Fibroblast of lung (primary cell): ENCODE data around the gene MAGI2. TPM values are rescaled to one million over a fixed set of nuclear protein-coding genes. Genes with fewer than 3 reads are reported as not detected.

Source experiments
- DNase-seq, 2 donors: peaks; one replicate each; pipeline versions ENCODE4 v3.0.0 to v3.0.0-alpha.2; 2010; ENCODE audit warnings: low read depth in 2 of 2
- H2AFZ ChIP-seq: 2 replicates; pipeline ENCODE4 v1.5.1; 2012; ENCODE audit warnings: low read length, control low read depth, inconsistent platforms
- H3K27ac ChIP-seq: 2 replicates; pipeline ENCODE4 v1.5.1; 2011; ENCODE audit warnings: low read length, control low read depth; ENCODE audit not compliant: insufficient read depth
- H3K27me3 ChIP-seq: 2 replicates; pipeline ENCODE4 v1.5.1; 2011; ENCODE audit warnings: mild to moderate bottlenecking, low read length; ENCODE audit not compliant: control insufficient read depth, insufficient read depth
- H3K36me3 ChIP-seq: 2 replicates; pipeline ENCODE4 v1.5.1; 2011; ENCODE audit warnings: low read length; ENCODE audit not compliant: control insufficient read depth, insufficient read depth
- H3K4me1 ChIP-seq: 2 replicates; pipeline ENCODE4 v1.5.1; 2011; ENCODE audit warnings: low read length; ENCODE audit not compliant: control insufficient read depth, insufficient read depth; ENCODE audit errors: extremely low read depth
- H3K4me2 ChIP-seq: 2 replicates; pipeline ENCODE4 v1.5.1; 2011; ENCODE audit warnings: low read length, control low read depth; ENCODE audit not compliant: insufficient read depth; ENCODE audit errors: extremely low read depth
- H3K4me3 ChIP-seq, 4 experiments: fragments of 200-600 bp in 1 of 4; sonication (generic) in 1 of 4; replicated peaks in 1 of 4; 2 replicates each; pipeline ENCODE4 v1.5.1; 2011 to 2016; ENCODE audit warnings: low read length in 4 of 4, low read depth in 3 of 4, mild to moderate bottlenecking in 3 of 4, control low read depth in 2 of 4, inconsistent platforms in 1 of 4, mixed read lengths in 1 of 4; ENCODE audit not compliant: insufficient read depth in 1 of 4; ENCODE audit errors: control extremely low read depth in 1 of 4
- H3K79me2 ChIP-seq: 2 replicates; pipeline ENCODE4 v1.5.1; 2012; ENCODE audit warnings: mild to moderate bottlenecking, low read length, inconsistent platforms; ENCODE audit not compliant: control insufficient read depth, insufficient read depth
- H3K9ac ChIP-seq: 2 replicates; pipeline ENCODE4 v1.5.1; 2011; ENCODE audit warnings: mild to moderate bottlenecking, low read length, control low read depth; ENCODE audit not compliant: insufficient read depth
- H3K9me3 ChIP-seq: 2 replicates; pipeline ENCODE4 v1.5.1; 2012; ENCODE audit warnings: low read depth, low read length; ENCODE audit not compliant: control insufficient read depth, insufficient read depth
- H4K20me1 ChIP-seq: 2 replicates; pipeline ENCODE4 v1.5.1; 2011; ENCODE audit warnings: low read length; ENCODE audit not compliant: control insufficient read depth, insufficient read depth; ENCODE audit errors: extremely low read depth
- EZH2 ChIP-seq: IDR thresholded peaks from 2 replicates; pipeline ENCODE4 v1.5.1; 2012; ENCODE audit warnings: low read length, control low read depth, mild to moderate bottlenecking; ENCODE audit errors: missing control alignments
- polyA plus RNA-seq, 2 donors: library from polyadenylated mRNA; depleted of rRNA in 1 of 2; stranded (reverse) in 1 of 2; unstranded in 1 of 2; fragments of >200 nt; gene quantifications; 2 replicates each; pipeline ENCODE4 v1.2.1, GENCODE V29; 2011 to 2012; ENCODE audit warnings: missing spikeins in 1 of 2
- total RNA-seq: library from RNA; depleted of rRNA; stranded (reverse); fragments of >200 nt; gene quantifications from 2 replicates; pipeline ENCODE4 v1.2.1, GENCODE V29; 2014
- TF ChIP-seq, protein P1 (sequence below), 2 donors: IDR thresholded peaks in 1 of 2; conservative IDR thresholded peaks in 1 of 2; 1 replicate in 1 of 2; 2 replicates in 1 of 2; pipeline ENCODE4 v1.5.1; 2011 to 2012; ENCODE audit warnings: low read length in 2 of 2, control low read depth in 1 of 2, inconsistent platforms in 1 of 2, low read depth in 1 of 2, mild to moderate bottlenecking in 1 of 2

MAGI2 gene
- total and polyA plus RNA-seq, 2 donors (not counting 1 experiment from before 2014, with no cell fraction given), result 1.8 to 17.0 TPM

DNA sequence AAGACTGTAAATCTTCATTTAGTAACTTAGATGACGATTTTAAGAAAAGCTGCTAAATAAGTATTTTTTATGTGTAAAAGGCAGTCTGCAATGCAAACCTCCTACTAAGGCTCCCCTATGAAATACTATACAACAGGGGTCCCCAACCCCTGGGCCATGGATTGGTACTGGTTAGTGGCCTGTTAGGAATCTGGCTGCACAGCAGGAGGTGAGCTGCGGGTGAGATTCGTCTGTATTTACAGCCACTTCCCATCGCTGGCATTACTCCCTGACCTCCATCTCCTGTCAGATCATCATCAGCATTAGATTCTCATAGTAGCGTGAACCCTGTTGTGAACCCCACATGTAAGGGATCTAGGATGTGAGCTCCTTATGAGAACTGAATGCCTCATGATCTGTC is 580.4 kb downstream of the MAGI2 start:
- H3K27me3 ChIP-seq, result no peaks in the 10 kb centered on the region
- no peaks in the 10 kb centered on the region for H3K4me1 ChIP-seq
- DNase-seq, result no peak
- H3K4me2 ChIP-seq, result no peak overlapping the region
- no peak overlapping the region for H3K9ac ChIP-seq
- no peaks in the 10 kb centered on the region for H3K9me3 ChIP-seq
- H3K79me2 ChIP-seq, result no peaks in the 10 kb centered on the region
- no peaks in the 10 kb centered on the region for H3K36me3 ChIP-seq
- H2AFZ ChIP-seq, result no peak overlapping the region
- no peak overlapping the region for H3K4me3 ChIP-seq
- no peaks in the 10 kb centered on the region for H4K20me1 ChIP-seq
- H3K27ac ChIP-seq, result no peak overlapping the region
- TF ChIP-seq, protein P1, sequence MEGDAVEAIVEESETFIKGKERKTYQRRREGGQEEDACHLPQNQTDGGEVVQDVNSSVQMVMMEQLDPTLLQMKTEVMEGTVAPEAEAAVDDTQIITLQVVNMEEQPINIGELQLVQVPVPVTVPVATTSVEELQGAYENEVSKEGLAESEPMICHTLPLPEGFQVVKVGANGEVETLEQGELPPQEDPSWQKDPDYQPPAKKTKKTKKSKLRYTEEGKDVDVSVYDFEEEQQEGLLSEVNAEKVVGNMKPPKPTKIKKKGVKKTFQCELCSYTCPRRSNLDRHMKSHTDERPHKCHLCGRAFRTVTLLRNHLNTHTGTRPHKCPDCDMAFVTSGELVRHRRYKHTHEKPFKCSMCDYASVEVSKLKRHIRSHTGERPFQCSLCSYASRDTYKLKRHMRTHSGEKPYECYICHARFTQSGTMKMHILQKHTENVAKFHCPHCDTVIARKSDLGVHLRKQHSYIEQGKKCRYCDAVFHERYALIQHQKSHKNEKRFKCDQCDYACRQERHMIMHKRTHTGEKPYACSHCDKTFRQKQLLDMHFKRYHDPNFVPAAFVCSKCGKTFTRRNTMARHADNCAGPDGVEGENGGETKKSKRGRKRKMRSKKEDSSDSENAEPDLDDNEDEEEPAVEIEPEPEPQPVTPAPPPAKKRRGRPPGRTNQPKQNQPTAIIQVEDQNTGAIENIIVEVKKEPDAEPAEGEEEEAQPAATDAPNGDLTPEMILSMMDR (conservative IDR thresholded peaks at IDR 0.05 in 1 of 2, IDR thresholded peaks at IDR 0.05 in 1 of 2; ENCODE audit: low read depth in 1 of 2, low read length in 2 of 2), result no peak
- no peak for TF ChIP-seq EZH2

DNA sequence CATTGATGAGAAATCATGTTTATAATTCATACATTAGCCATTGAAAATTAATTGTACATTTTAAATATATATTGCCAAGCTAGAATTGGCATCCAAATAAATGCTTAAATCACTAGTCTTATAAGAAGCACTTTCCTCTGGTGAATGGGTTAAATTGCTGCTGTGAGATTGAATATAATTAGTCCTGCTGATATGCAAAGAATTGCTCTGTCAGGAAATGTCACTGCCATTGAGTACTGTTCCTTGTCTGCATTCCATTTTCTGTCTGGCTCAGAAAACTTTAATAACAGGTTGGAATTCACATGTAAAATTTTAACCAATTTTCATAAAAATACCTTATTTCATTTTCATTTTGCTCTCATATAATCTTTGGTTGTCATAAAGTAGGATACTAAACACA is 589.1 kb downstream of the MAGI2 start:
- H3K4me2 ChIP-seq, result no peak overlapping the region
- DNase-seq, result no peak
- H3K4me3 ChIP-seq, result no peak overlapping the region
- H4K20me1 ChIP-seq, result no peaks in the 10 kb centered on the region
- TF ChIP-seq, protein P1 (conservative IDR thresholded peaks at IDR 0.05 in 1 of 2, IDR thresholded peaks at IDR 0.05 in 1 of 2; ENCODE audit: low read depth in 1 of 2, low read length in 2 of 2), result no peak
- TF ChIP-seq EZH2, result no peak
- no peak overlapping the region for H2AFZ ChIP-seq
- no peak overlapping the region for H3K9ac ChIP-seq
- no peak overlapping the region for H3K27ac ChIP-seq
- H3K9me3 ChIP-seq, result no peaks in the 10 kb centered on the region
- H3K27me3 ChIP-seq, result no peaks in the 10 kb centered on the region
- H3K79me2 ChIP-seq, result no peaks in the 10 kb centered on the region
- no peaks in the 10 kb centered on the region for H3K36me3 ChIP-seq
- no peaks in the 10 kb centered on the region for H3K4me1 ChIP-seq

DNA sequence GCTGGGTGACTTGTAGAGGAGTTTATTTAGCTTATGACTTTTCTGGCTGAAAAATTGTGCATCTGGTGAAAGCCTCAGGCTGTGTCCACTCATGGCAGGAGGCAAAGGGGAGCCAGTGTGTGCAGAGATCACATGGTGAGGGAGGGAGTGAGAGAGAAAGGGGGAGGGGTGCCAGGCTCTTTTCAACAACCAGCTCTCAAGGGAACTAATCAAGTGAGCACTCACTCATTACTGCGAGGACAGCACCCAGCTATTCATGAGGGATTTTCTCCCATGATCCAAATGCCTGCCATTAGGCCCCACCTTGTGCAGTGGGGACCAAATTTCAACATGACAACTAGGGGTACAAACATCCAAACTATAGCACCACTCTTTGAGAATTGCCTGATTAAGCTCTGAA is 590.2 kb downstream of the MAGI2 start:
- Histone ChIP-seq H3K4me3 (no peak overlapping the region), H3K27me3 (no peaks in the 10 kb centered on the region), H3K27ac (no peak overlapping the region), H2AFZ (no peak overlapping the region), H3K4me2 (no peak overlapping the region), H3K9me3 (no peaks in the 10 kb centered on the region), H3K36me3 (no peaks in the 10 kb centered on the region), H4K20me1 (no peaks in the 10 kb centered on the region), H3K79me2 (no peaks in the 10 kb centered on the region), H3K9ac (no peak overlapping the region), H3K4me1 (no peaks in the 10 kb centered on the region)
- TF ChIP-seq EZH2, result no peak
- TF ChIP-seq, protein P1 (conservative IDR thresholded peaks at IDR 0.05 in 1 of 2, IDR thresholded peaks at IDR 0.05 in 1 of 2; ENCODE audit: low read depth in 1 of 2, low read length in 2 of 2), result no peak
- DNase-seq, result peak in 1 of 2 donors; percentile 3
